ENCODE results near the gene DOK1.

DOK1 gene

DNA sequence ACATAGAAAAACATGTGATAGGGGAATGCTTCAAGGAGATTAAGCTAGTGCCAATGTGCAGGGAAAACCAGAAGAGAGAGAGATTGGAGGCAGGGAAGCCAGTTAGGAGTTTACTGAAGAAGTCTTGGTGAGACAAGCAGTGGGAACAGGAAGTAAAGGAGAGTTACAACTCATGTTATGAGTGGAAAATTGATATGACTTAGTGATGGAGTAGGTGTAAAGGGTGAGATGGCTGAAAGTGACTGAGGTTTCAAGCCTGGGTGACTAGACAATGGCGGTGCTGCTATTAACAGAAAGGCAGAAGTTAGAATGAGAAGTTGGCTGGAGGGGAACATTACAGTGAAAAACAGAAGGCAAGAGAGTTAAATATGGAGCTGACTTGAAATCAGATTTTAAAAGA lies 16.5 kb downstream of the DOK1 start:
- DNase-seq, result no peak

DNA sequence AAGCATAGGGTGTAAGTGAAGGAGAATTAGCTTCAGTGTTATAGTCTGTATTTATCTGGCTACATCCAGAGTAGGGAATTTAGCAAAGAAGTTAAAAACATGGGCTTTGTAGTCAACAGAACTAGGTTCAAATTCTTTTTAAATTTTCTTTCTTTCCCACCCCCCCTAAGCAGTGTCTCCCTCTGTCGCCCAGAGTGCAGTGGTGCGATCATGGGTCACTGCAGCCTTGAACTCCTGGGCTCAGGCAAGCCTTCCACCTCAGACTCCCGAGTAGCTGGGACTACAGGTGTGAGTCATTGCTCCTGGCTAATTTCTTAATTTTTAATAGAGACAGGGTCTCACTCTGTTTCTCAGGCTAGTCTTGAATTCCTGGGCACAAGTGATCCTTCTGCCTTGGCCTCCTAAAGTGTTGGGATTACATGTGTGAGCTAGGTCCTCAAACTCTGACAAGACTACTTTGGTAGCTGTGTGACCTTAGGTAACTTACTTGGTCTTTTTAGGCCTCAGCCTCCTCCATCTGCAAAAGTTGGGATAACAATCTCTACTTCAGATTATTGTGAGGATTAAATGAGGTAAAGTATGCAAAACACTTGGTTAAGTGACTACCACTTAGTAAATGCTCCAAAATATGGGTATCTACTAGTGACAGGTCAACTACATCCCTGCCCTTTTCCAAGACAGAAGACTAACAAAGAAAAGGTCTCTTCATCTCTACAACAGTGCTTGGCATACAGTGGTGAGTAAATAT lies 17.8 kb downstream of the DOK1 start:
- no peak for DNase-seq

DNA sequence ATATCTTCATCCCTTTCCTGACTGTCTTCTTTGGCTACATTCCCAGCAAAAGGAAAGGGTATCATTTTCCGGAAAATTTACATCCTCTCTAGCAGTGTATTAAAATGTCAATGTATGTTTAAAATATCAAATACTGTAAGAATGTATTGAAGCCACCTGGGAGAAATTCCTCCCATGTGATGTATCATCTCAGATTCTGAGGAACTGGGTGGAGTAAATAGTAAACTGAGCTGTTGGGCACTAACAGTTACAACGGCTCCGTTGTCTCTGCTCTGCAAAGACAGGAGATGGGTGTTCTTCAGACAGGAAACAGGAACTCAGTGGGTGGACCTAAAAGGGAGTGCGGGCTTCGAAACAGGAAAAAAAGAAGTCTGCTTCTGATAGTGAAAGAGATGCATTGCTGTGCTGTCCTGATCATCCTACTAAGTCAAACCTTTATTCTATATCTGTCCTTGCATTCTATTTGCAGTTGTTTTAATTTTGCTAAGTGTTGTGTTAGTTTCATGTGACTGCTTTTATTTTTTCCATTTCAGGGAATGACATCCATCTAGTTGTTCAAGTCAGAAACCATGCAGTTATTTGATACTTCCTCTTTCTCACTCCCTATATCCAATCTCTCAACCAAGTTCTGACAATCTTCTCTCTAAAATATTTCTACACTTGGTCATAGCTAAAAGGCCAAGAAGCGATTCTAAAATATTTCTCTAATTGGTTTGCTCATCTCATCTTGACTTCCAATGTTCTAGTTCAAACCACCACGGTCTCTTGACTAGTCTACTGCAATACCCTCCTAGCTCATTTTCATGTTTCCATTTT lies 19.4 kb downstream of the DOK1 start:
- peak; percentile 77 for DNase-seq

- DNase-seq, result no peak
Measured at GRCh38 chr2:74575320-74575719, 20.8 kb downstream of the DOK1 start.

DNA sequence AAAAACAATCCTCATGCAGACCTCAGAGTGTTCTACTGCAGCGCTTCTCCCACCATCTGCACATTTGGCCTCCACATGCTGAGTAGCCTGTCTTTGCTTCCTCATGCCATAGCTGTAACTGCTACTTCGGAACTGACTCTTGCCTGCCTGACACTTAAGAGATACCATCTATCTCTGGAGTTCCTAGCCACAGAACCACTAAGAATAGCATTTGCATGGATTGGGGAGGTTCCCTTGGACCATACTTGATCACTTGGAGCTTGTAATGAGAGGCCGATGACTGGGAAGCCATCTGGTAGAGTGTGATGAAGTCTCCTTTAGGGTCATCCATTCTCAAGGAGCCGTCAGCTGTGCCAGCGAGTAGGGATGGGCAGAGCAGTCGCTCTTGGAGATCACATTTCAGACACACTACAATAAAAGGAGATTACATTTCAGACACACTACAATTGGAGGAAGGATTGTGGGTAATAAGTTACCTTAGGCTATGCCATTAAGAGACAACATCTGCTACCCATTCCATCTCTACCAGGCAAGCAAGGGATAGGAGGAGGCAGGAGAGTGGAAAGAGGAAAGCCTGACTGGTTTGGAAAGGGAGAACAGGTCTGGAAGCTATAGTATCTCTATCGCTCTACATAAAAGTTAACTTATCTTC lies 21.8 kb downstream of the DOK1 start:
- peak; percentile 42 for DNase-seq

- DNase-seq, result peak; percentile 63
Measured at GRCh38 chr2:74576863-74577229, 22.3 kb downstream of the DOK1 start.

DNA sequence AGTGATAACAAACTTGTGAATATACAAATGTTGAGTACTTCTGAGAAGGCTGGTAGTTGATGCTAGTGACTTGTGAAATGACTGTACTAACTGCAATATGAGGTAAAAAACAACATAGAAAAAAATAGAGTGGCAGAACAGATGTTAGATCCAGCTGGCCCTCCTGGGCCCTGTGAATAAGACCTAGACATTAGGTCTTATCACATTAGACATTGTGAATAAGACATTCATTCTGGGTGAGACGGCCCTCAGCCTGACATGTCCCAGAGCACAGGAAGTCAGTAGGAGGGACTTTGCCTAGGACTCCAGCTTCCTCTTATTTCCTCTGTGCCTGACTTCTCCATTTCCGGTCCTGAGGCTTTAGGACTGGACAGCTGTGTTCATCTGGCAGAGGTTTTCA lies 22.9 kb downstream of the DOK1 start:
- DNase-seq, result peak; percentile 45

- DNase-seq, result no peak
Measured at GRCh38 chr2:74578408-74578807, 23.9 kb downstream of the DOK1 start.

- DNase-seq, result no peak
Measured at GRCh38 chr2:74581463-74581862, 26.9 kb downstream of the DOK1 start.

GRCh38 chr2:74582184-74582583 lies 27.7 kb downstream of the DOK1 start:
- DNase-seq, result no peak

DNA sequence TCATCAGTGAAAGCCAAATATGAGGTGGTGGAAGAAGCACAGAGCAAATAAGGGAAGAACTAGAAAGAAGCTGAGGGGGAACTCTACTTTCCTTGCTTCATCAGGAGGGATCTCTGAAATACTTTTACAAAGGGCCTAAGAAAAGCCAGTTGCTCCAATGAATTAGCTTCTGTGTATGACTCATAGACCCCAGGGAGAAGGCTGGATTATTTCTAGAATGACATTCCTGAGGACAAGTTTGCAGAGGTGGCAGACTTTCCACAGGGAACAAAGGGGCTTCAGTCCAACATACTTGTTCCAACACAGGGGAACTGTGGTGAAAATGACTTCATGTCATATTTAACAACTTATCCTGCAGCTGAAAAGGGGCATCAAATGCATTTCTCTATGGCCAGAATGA lies 29.0 kb downstream of the DOK1 start:
- peak; percentile 93 for DNase-seq

- DNase-seq, result peak; percentile 66
Measured at GRCh38 chr2:74584088-74584645, 29.6 kb downstream of the DOK1 start.

GRCh38 chr2:74585406-74586185 lies 31.1 kb downstream of the DOK1 start:
- no peak for DNase-seq

- peak; percentile 73 for DNase-seq
Measured at GRCh38 chr2:74587664-74588277, 33.3 kb downstream of the DOK1 start.

- DNase-seq, result no peak
Measured at GRCh38 chr2:74588664-74589063, 34.1 kb downstream of the DOK1 start.

DNA sequence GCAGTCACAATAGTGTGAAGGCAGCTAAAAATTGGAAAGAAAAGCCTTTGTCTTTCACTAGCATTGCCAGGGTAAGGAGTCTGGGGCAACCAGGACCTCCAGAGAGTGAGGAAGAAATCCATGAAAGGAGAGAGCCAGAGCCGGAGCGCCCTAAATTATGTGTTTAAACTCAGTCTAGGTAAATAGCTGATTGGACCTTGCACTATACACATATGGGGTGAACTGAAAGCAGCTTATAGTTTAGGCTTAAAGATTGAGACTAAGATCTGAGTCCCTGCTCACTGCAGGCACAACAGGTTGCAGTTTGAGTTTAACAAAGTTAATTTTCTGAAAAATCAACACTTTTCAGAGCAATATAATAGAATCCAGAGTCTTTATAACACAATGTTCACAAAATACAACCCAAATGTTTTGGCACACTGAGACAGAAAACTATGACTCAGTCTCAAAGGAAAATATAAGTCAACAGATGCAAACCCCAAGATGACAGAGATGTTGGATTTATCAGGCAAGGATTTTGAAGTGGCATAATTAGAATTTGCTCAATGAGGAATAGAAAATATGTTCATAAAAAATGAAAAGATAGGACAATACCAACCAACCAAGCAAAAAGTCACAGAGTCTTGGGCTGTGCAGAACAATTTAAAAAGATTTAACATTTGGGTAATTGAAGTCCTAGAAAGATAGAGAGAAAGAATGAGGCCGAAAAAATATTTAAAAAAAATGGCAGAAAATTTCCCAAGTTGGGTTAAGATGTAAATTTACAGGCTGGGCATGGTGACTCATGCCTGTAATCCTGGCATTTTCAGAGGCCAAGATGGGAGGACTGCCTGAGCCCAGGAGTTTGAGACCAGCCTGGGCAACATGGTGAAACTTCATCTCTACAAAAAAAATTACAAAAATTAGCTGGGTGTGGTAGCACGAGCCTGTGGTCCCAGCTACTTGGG lies 39.6 kb downstream of the DOK1 start:
- DNase-seq, result no peak

DNA sequence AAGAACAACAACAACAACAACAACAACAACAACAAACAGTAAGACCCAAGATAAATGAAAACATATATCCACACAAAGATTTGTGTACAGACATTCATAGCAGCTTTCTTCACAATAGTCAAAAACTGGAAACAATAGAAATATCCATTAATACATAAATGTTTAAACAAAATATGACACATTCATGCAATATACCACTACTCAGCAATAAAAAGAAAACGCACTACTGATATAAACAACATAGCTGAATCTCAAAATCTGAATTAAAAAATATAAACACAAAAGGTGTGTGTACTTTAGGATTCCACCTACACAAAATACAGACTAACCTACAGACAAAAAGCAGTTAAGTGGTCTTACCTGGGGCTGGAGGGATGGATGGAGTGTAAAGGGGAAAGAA lies 42.1 kb downstream of the DOK1 start:
- DNase-seq, result no peak

DNA sequence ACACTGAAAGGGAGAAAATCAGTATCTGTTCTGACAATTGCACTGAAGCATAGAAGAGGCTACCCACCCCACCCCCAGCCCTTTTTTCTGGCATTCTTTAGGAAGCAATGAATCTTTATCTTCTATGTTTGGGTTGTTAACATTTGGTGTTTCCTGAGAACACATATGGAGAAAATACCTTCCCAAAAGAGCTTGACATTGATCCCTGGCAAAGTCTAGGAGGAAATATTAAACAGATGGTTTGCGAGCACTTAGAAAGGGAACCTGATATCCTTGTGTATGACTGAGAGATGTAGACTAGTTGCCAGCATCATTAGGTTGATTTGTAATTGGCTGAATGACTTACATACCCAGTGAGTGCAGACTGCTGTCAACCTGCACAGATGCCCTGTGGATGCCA lies 42.9 kb downstream of the DOK1 start:
- DNase-seq, result no peak

DNA sequence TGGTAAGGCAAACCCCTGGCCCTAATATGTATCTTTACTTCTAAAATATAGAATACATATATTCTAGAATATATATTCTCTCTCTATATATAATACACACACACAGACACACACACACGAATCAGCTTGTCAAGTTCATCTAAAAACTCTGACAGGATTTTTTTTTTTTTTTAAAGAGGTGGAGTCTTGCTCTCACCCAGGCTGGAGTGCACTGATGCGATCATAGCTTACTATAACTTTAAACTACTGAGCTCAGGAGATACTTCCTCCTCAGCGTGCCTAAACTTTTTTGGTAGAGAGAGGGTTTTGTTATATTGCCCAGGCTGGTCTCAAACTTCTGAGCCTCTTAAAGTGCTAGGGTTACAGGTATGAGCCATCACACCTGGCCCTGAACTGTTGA lies 45.2 kb downstream of the DOK1 start:
- no peak for DNase-seq

DNA sequence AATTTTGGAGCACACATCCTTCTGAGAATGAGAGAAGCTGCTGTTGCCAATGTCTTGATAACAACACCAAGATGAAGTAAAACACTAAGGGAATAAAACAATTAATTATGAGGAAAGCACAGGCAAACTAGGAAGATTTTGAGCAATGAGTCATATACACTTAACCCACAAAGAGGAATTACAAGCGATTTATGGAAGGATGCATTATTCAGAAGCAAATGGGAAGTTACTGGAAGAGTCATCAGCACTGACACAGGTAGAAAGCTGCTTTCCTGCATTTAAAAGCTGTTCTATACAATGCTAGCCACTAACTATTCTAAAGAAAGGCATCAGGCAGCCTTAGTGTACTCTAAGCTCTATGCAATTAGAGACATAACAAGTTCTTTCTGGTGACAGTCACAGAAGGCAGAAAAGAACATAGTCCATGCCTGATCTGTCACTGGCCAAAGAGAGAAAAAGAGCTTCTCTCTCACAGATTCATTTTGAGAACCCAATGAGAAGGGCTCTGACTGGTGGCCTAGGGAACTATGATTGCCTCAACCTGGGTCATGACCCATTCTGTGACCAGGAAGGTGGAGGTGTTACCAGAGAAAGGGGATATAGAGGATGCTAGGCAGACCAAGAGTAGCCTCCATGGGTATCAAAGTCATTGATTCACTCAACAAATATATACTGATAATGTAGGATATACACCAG lies 48.2 kb downstream of the DOK1 start:
- DNase-seq, result peak; percentile 42
